ENCODE results near the gene LGALS13. TPM values are rescaled to one million over a fixed set of nuclear protein-coding genes. Genes with fewer than 3 reads are reported as not detected.
"Not testable (repeated sequence)": the region's sequence is repeated elsewhere in the genome, so short reads cannot be mapped to it uniquely, and the experiment has no call there.

LGALS13 gene
- total RNA-seq, 1 experiment from 2014 or later: not detected

- H3K4me3 Mint-ChIP-seq (ENCODE audit: unreplicated experiment): no peak overlapping the region
- no peak for DNase-seq (ENCODE audit: unreplicated experiment)
- BruUV-seq (replicated peaks): no TSS peak
- POLR2A ChIA-PET: no interaction called here
- no peaks in the 10 kb centered on the region for H3K9me3 Mint-ChIP-seq (ENCODE audit: unreplicated experiment)
- CTCF ChIA-PET: no interaction called here
- H3K27ac Mint-ChIP-seq (ENCODE audit: low read depth, unreplicated experiment): no peak overlapping the region
- H3K36me3 Mint-ChIP-seq (ENCODE audit: insufficient read depth, unreplicated experiment): no peaks in the 10 kb centered on the region
- H3K27me3 Mint-ChIP-seq (ENCODE audit: insufficient read depth, unreplicated experiment): peaks cover 49% of the 10 kb centered on the region
- intact Hi-C loops (cut with micrococcal nuclease): no loop called here
- no peaks in the 10 kb centered on the region for H3K4me1 Mint-ChIP-seq (ENCODE audit: insufficient read depth, unreplicated experiment)
- TF ChIP-seq, protein P1, sequence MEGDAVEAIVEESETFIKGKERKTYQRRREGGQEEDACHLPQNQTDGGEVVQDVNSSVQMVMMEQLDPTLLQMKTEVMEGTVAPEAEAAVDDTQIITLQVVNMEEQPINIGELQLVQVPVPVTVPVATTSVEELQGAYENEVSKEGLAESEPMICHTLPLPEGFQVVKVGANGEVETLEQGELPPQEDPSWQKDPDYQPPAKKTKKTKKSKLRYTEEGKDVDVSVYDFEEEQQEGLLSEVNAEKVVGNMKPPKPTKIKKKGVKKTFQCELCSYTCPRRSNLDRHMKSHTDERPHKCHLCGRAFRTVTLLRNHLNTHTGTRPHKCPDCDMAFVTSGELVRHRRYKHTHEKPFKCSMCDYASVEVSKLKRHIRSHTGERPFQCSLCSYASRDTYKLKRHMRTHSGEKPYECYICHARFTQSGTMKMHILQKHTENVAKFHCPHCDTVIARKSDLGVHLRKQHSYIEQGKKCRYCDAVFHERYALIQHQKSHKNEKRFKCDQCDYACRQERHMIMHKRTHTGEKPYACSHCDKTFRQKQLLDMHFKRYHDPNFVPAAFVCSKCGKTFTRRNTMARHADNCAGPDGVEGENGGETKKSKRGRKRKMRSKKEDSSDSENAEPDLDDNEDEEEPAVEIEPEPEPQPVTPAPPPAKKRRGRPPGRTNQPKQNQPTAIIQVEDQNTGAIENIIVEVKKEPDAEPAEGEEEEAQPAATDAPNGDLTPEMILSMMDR (IDR thresholded peaks at IDR 0.05; ENCODE audit: unreplicated experiment): no peak
These were observed 5.2 kb downstream of the LGALS13 start for GRCh38 chr19:39607561-39607960.

GRCh38 chr19:39613597-39613996 is 11.3 kb downstream of the LGALS13 start:
- Mint-ChIP-seq H3K9me3 (ENCODE audit: unreplicated experiment) (peaks cover 7% of the 10 kb centered on the region), H3K4me3 (ENCODE audit: unreplicated experiment) (no peak overlapping the region), H3K27ac (ENCODE audit: low read depth, unreplicated experiment) (no peak overlapping the region), H3K36me3 (ENCODE audit: insufficient read depth, unreplicated experiment) (no peaks in the 10 kb centered on the region), H3K27me3 (ENCODE audit: insufficient read depth, unreplicated experiment) (peaks cover 17% of the 10 kb centered on the region), H3K4me1 (ENCODE audit: insufficient read depth, unreplicated experiment) (no peaks in the 10 kb centered on the region)
- TF ChIP-seq, protein P1 (IDR thresholded peaks at IDR 0.05; ENCODE audit: unreplicated experiment): no peak
- intact Hi-C loops (cut with micrococcal nuclease): no loop called here
- no TSS peak for BruUV-seq (replicated peaks)
- POLR2A ChIA-PET: no interaction called here
- CTCF ChIA-PET: no interaction called here
- DNase-seq (ENCODE audit: unreplicated experiment): no peak

DNA sequence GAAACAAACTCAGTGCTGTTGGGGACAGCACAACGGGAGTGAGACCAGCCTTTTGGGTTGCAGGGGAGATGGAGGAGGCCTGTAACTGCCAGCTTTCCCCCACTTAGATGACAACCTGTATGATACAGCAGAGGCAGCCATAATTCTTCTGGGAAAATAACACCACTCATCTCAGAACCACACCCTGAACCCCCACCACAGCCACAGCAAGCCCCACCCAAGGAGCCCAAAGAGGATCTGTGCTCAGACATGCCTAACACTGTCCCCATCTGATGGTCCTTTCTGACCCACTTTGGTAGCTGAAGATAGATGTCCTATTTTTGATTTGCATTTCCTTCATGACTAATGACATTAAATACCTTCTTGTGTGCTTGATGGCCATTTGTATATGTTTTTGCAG is 15.4 kb downstream of the LGALS13 start:
- Mint-ChIP-seq H3K4me1 (ENCODE audit: insufficient read depth, unreplicated experiment) (no peaks in the 10 kb centered on the region), H3K27ac (ENCODE audit: low read depth, unreplicated experiment) (no peak overlapping the region), H3K27me3 (ENCODE audit: insufficient read depth, unreplicated experiment) (peaks cover 48% of the 10 kb centered on the region), H3K36me3 (ENCODE audit: insufficient read depth, unreplicated experiment) (no peaks in the 10 kb centered on the region), H3K4me3 (ENCODE audit: unreplicated experiment) (no peak overlapping the region), H3K9me3 (ENCODE audit: unreplicated experiment) (peaks cover 7% of the 10 kb centered on the region)
- TF ChIP-seq, protein P1 (IDR thresholded peaks at IDR 0.05; ENCODE audit: unreplicated experiment): no peak
- intact Hi-C loops (cut with micrococcal nuclease): no loop called here
- no peak for DNase-seq (ENCODE audit: unreplicated experiment)
- BruUV-seq (replicated peaks): no TSS peak
- ChIA-PET CTCF (no interaction called here), POLR2A (no interaction called here)

DNA sequence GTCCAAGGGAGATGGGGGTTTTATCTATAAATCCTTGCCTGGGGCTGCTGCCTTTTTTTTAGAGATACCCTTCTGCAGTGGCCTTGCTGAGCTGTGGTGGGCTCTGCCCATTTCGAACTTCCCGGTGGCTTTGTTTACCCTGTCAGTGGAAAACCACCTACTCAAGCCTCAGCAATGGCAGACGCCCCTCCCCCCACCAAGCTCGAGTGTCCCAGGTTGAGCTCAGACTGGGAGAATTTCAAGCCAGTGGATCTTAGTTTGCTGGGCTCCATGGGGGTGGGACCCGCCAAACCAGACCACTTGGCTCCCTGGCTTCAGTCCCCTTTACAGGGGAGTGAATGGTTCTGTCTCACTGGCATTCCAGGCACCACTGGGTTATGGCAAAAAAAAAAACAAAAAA is 21.6 kb downstream of the LGALS13 start:
- TF ChIP-seq, protein P1 (IDR thresholded peaks at IDR 0.05; ENCODE audit: unreplicated experiment): no peak
- no peak for DNase-seq (ENCODE audit: unreplicated experiment)
- ChIA-PET POLR2A (interaction anchor here (0.6 kb wide), 1 partner anchor 34 kb away, joined by 4 read pairs; no protein-coding TSS in a partner anchor), CTCF (interaction anchor here (0.6 to 1.2 kb wide), 3 partner anchors 49 to 131 kb away, joined by 3 to 4 read pairs (median 3); no protein-coding TSS in a partner anchor)
- no peak overlapping the region for H3K4me3 Mint-ChIP-seq (ENCODE audit: unreplicated experiment)
- no peaks in the 10 kb centered on the region for H3K36me3 Mint-ChIP-seq (ENCODE audit: insufficient read depth, unreplicated experiment)
- H3K9me3 Mint-ChIP-seq (ENCODE audit: unreplicated experiment): no peaks in the 10 kb centered on the region
- no peak overlapping the region for H3K27ac Mint-ChIP-seq (ENCODE audit: low read depth, unreplicated experiment)
- peaks cover 79% of the 10 kb centered on the region for H3K27me3 Mint-ChIP-seq (ENCODE audit: insufficient read depth, unreplicated experiment)
- intact Hi-C loops (cut with micrococcal nuclease): no loop called here
- H3K4me1 Mint-ChIP-seq (ENCODE audit: insufficient read depth, unreplicated experiment): no peaks in the 10 kb centered on the region
- no TSS peak for BruUV-seq (replicated peaks)

DNA sequence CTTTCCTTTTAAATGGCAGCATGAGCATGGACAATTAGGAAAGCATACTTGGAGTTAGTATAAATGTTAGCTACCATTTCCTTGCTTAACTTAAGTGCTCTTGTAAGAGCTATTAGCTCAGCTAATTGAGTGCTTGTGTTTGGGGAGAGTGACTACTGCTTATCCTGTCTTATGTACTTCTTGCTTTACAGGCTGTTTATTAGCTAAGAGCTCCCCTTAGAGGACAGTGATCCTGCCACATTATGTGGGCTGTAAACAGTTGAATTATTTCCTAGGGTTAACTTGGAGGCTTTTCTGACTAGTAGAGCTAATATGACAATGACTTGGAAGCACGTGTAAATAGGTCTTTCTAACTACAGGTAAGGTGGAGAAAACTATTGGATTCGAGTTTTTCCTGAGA is 25.3 kb downstream of the LGALS13 start:
- CTCF ChIA-PET: interaction anchor here (0.6 to 0.7 kb wide), 2 partner anchors 79 to 95 kb away, joined by 3 to 4 read pairs; partner anchors contain the start of gene EID2B
- POLR2A ChIA-PET; intact Hi-C loops (cut with micrococcal nuclease); H3K4me3 Mint-ChIP-seq (ENCODE audit: unreplicated experiment); BruUV-seq (replicated peaks); H3K27ac Mint-ChIP-seq (ENCODE audit: low read depth, unreplicated experiment); H3K9me3 Mint-ChIP-seq (ENCODE audit: unreplicated experiment); H3K36me3 Mint-ChIP-seq (ENCODE audit: insufficient read depth, unreplicated experiment); H3K4me1 Mint-ChIP-seq (ENCODE audit: insufficient read depth, unreplicated experiment): not testable (repeated sequence)
- peaks cover 43% of the 10 kb centered on the region for H3K27me3 Mint-ChIP-seq (ENCODE audit: insufficient read depth, unreplicated experiment)
- peak; percentile 15 for DNase-seq (ENCODE audit: unreplicated experiment)
